DND-41 (cell line): Measurements from ENCODE around the gene TGM3.

Experiments
- ATAC-seq: fragments of 200-7000 bp; cut with Tn5 transposase; 3 replicates; pipeline ENCODE4 v1.9.1; 2021; ENCODE audit warnings: low read depth; ENCODE audit not compliant: insufficient read depth
- DNase-seq: peaks from one replicate; pipeline ENCODE4 v3.0.0-alpha.2; 2020
- H2AFZ ChIP-seq: 2 replicates; pipeline ENCODE4 v1.6.0; 2012; ENCODE audit warnings: low read depth, low read length
- H3K27ac ChIP-seq: 2 replicates; pipeline ENCODE4 v1.5.1; 2012; ENCODE audit warnings: low read length, inconsistent platforms
- H3K27me3 ChIP-seq: fragments of 200-600 bp; sonication (generic); 2 replicates; pipeline ENCODE4 v1.6.0; 2012; ENCODE audit warnings: low read length, mild to moderate bottlenecking, inconsistent platforms; ENCODE audit not compliant: insufficient read depth, poor library complexity
- H3K36me3 ChIP-seq: 2 replicates; pipeline ENCODE4 v1.5.1; 2012; ENCODE audit warnings: low read length, inconsistent platforms; ENCODE audit not compliant: insufficient read depth
- H3K4me1 ChIP-seq: 2 replicates; pipeline ENCODE4 v1.5.1; 2012; ENCODE audit warnings: mild to moderate bottlenecking, low read length; ENCODE audit not compliant: insufficient read depth
- H3K4me2 ChIP-seq: 2 replicates; pipeline ENCODE4 v1.6.0; 2012; ENCODE audit warnings: mild to moderate bottlenecking, moderate library complexity, low read length, inconsistent platforms; ENCODE audit not compliant: insufficient read depth
- H3K4me3 ChIP-seq, 2 experiments: fragments of 200-600 bp in 1 of 2; shearing (Covaris generic) in 1 of 2; 2 replicates each; pipeline ENCODE4 v1.5.1; 2012 to 2016; ENCODE audit warnings: inconsistent platforms in 2 of 2, low read length in 2 of 2, mild to moderate bottlenecking in 2 of 2, low read depth in 1 of 2, moderate library complexity in 1 of 2
- H3K79me2 ChIP-seq: 2 replicates; pipeline ENCODE4 v1.6.0; 2012; ENCODE audit warnings: low read length, inconsistent platforms; ENCODE audit not compliant: insufficient read depth
- H3K9ac ChIP-seq: 2 replicates; pipeline ENCODE4 v1.6.0; 2012; ENCODE audit warnings: low read depth, mild to moderate bottlenecking, inconsistent platforms, low read length, moderate library complexity
- H3K9me3 ChIP-seq: 2 replicates; pipeline ENCODE4 v1.5.1; 2012; ENCODE audit warnings: low read length, moderate library complexity, mild to moderate bottlenecking, inconsistent platforms; ENCODE audit not compliant: insufficient read depth, severe bottlenecking
- H4K20me1 ChIP-seq: 2 replicates; pipeline ENCODE4 v1.6.0; 2012; ENCODE audit warnings: low read length; ENCODE audit not compliant: insufficient read depth
- CTCF ChIP-seq: IDR thresholded peaks from 2 replicates; pipeline ENCODE4 v1.5.1; 2012; ENCODE audit warnings: borderline replicate concordance, low read length, moderate library complexity, mild to moderate bottlenecking; ENCODE audit not compliant: poor library complexity, severe bottlenecking; ENCODE audit errors: extremely low read depth
- EZH2 ChIP-seq: IDR thresholded peaks from 3 replicates; pipeline ENCODE4 v1.6.1; 2012; ENCODE audit warnings: borderline replicate concordance, low read depth, mild to moderate bottlenecking, moderate library complexity, low read length, inconsistent platforms; ENCODE audit not compliant: severe bottlenecking

TGM3 gene

GRCh38 chr20:2378893-2379292, 83.1 kb downstream of the TGM3 start:
- Histone ChIP-seq H3K4me1 (peaks cover 18% of the 10 kb centered on the region), H3K27ac (no peak overlapping the region), H3K9ac (no peak overlapping the region), H2AFZ (no peak overlapping the region), H3K4me2 (no peak overlapping the region), H3K36me3 (no peaks in the 10 kb centered on the region), H3K4me3 (no peak overlapping the region), H3K9me3 (no peaks in the 10 kb centered on the region), H3K79me2 (no peaks in the 10 kb centered on the region), H3K27me3 (peaks cover 31% of the 10 kb centered on the region), H4K20me1 (peaks cover 23% of the 10 kb centered on the region)
- TF ChIP-seq EZH2 (no peak), CTCF (no peak)
- ATAC-seq (no peak), DNase-seq (no peak)

- Histone ChIP-seq H3K27ac (no peak overlapping the region), H4K20me1 (peaks cover 28% of the 10 kb centered on the region), H3K36me3 (no peaks in the 10 kb centered on the region), H2AFZ (no peak overlapping the region), H3K27me3 (peaks cover 27% of the 10 kb centered on the region), H3K4me2 (peak overlapping the region; percentile 35; the same call in 1 of the 2 replicates), H3K9me3 (no peaks in the 10 kb centered on the region), H3K4me3 (no peak overlapping the region), H3K9ac (no peak overlapping the region), H3K4me1 (peaks cover 18% of the 10 kb centered on the region), H3K79me2 (no peaks in the 10 kb centered on the region)
- DNase-seq = peak; percentile 82
- peak; percentile 99 for ATAC-seq
- TF ChIP-seq EZH2 (no peak), CTCF (no peak)
These were observed 83.9 kb downstream of the TGM3 start for GRCh38 chr20:2379511-2380229.

- DNase-seq (no peak), ATAC-seq (no peak)
- Histone ChIP-seq H3K9me3 (no peaks in the 10 kb centered on the region), H4K20me1 (peaks cover 33% of the 10 kb centered on the region), H3K36me3 (no peaks in the 10 kb centered on the region), H3K4me3 (no peak within 1 kb of the TSS), H3K27ac (no peak within 1 kb of the TSS), H3K4me2 (peak within 1 kb of the TSS; percentile 35; the same call in 1 of the 2 replicates), H2AFZ (no peak within 1 kb of the TSS), H3K79me2 (no peaks in the 10 kb centered on the region), H3K9ac (no peak within 1 kb of the TSS), H3K4me1 (peaks cover 18% of the 10 kb centered on the region), H3K27me3 (peaks cover 28% of the 10 kb centered on the region)
- TF ChIP-seq EZH2 (no peak), CTCF (no peak)
These were observed 84.8 kb downstream of the TGM3 start, which contains the start of gene TGM6 for GRCh38 chr20:2380601-2381000. Gene TGM6, plus strand, starts transcription at chr20:2380901. Its CDS starts 68 bp downstream, at chr20:2380969.
